Bone marrow (tissue), 2 donors: ENCODE measurements around the gene PAPPA2.

ENCODE experiments used
- DNase-seq, 2 donors: peaks; one replicate each; lab custom pipeline; 2025; lab: John Stamatoyannopoulos, UW

Gene PAPPA2

GRCh38 chr1:176501599-176501998 is 38.6 kb downstream of the PAPPA2 start:
- no peak for DNase-seq

GRCh38 chr1:176504848-176505553 is 42.0 kb downstream of the PAPPA2 start:
- DNase-seq: no peak

- DNase-seq: no peak
Observed at GRCh38 chr1:176512966-176513365, 50.0 kb downstream of the PAPPA2 start.

- no peak for DNase-seq
Observed at GRCh38 chr1:176515310-176515709, 52.3 kb downstream of the PAPPA2 start.

GRCh38 chr1:176517484-176517883 is 54.5 kb downstream of the PAPPA2 start:
- no peak for DNase-seq

- no peak for DNase-seq
Observed at GRCh38 chr1:176521211-176521610, 58.2 kb downstream of the PAPPA2 start.

- DNase-seq: no peak
Observed at GRCh38 chr1:176522310-176522845, 59.4 kb downstream of the PAPPA2 start.

- DNase-seq: no peak
Observed at GRCh38 chr1:176529395-176530090, 66.6 kb downstream of the PAPPA2 start.

- DNase-seq: no peak
Observed at GRCh38 chr1:176531036-176531435, 68.1 kb downstream of the PAPPA2 start.

- no peak for DNase-seq
Observed at GRCh38 chr1:176531921-176532897, 69.2 kb downstream of the PAPPA2 start.

GRCh38 chr1:176533020-176533419 is 70.0 kb downstream of the PAPPA2 start:
- DNase-seq: no peak

GRCh38 chr1:176536588-176536987 is 73.6 kb downstream of the PAPPA2 start:
- no peak for DNase-seq

- DNase-seq: no peak
Observed at GRCh38 chr1:176539018-176539417, 76.0 kb downstream of the PAPPA2 start.

- no peak for DNase-seq
Observed at GRCh38 chr1:176540428-176540827, 77.5 kb downstream of the PAPPA2 start.

GRCh38 chr1:176541663-176542062 is 78.7 kb downstream of the PAPPA2 start:
- DNase-seq: no peak

- DNase-seq: no peak
Observed at GRCh38 chr1:176542352-176542751, 79.4 kb downstream of the PAPPA2 start.

- no peak for DNase-seq
Observed at GRCh38 chr1:176543360-176544129, 80.6 kb downstream of the PAPPA2 start.

GRCh38 chr1:176545034-176545639 is 82.2 kb downstream of the PAPPA2 start:
- no peak for DNase-seq

GRCh38 chr1:176546825-176547224 is 83.8 kb downstream of the PAPPA2 start:
- DNase-seq: no peak

GRCh38 chr1:176551146-176551545 is 88.2 kb downstream of the PAPPA2 start:
- no peak for DNase-seq
